HepG2 (cell line): ENCODE results near the gene RNASE8. TPM values are rescaled to one million over a fixed set of nuclear protein-coding genes. Genes with fewer than 3 reads are reported as not detected.

Source experiments
- ETS1 ChIP-seq: sonication (generic); formaldehyde crosslinking; IDR thresholded peaks from 2 replicates; pipeline ENCODE4 v1.4.0; 2020; ENCODE audit warnings: missing genetic modification reagents
- FOXA1 ChIP-seq, 2 experiments: fragments of 450-650 bp in 1 of 2; sonication (generic) in 1 of 2; formaldehyde crosslinking in 1 of 2; IDR thresholded peaks; 2 replicates each; pipeline versions ENCODE4 v1.4.0 to v1.6.1; 2016 to 2020; ENCODE audit warnings: missing genetic modification reagents in 1 of 2
- GTF3A ChIP-seq: sonication (generic); formaldehyde crosslinking; conservative IDR thresholded peaks from 2 replicates; pipeline ENCODE4 v1.4.0; 2020; ENCODE audit warnings: mild to moderate bottlenecking, missing genetic modification reagents
- LCORL ChIP-seq, 2 experiments: fragments of 450-650 bp in 1 of 2; sonication (generic) in 1 of 2; formaldehyde crosslinking in 1 of 2; IDR thresholded peaks; 2 replicates each; pipeline versions ENCODE4 v1.5.0 to v1.6.1; 2017 to 2020; ENCODE audit warnings: antibody characterized with exemption in 1 of 2, missing genetic modification reagents in 1 of 2
- PBX3 ChIP-seq: sonication (generic); formaldehyde crosslinking; IDR thresholded peaks from 2 replicates; pipeline ENCODE4 v1.8.1; 2023; ENCODE audit warnings: missing genetic modification reagents, inconsistent platforms, borderline replicate concordance
- RARG ChIP-seq: sonication (generic); formaldehyde crosslinking; IDR thresholded peaks from 2 replicates; pipeline ENCODE4 v1.4.0; 2020; ENCODE audit warnings: low read depth, mild to moderate bottlenecking, missing genetic modification reagents
- RBAK ChIP-seq: sonication (generic); formaldehyde crosslinking; IDR thresholded peaks from 2 replicates; pipeline ENCODE4 v1.5.1; 2020; ENCODE audit warnings: mild to moderate bottlenecking, missing genetic modification reagents
- SYNCRIP ChIP-seq: fragments of 200-400 bp; formaldehyde crosslinking; IDR thresholded peaks from 2 replicates; pipeline ENCODE4 v1.6.1; 2018; ENCODE audit warnings: mild to moderate bottlenecking, low read depth, low read length; ENCODE audit not compliant: insufficient read depth
- U2AF1 ChIP-seq: fragments of 200-400 bp; formaldehyde crosslinking; optimal IDR thresholded peaks from 2 replicates; pipeline ENCODE3; 2017; ENCODE audit warnings: mild to moderate bottlenecking, low read depth, low read length
- ZBED4 ChIP-seq: sonication (generic); formaldehyde crosslinking; IDR thresholded peaks from 2 replicates; pipeline ENCODE4 v1.4.0; 2020; ENCODE audit warnings: missing genetic modification reagents, borderline replicate concordance
- ZBTB1 ChIP-seq: sonication (generic); formaldehyde crosslinking; IDR thresholded peaks from 2 replicates; pipeline ENCODE4 v1.4.0; 2020; ENCODE audit warnings: missing genetic modification reagents, borderline replicate concordance
- ZGPAT ChIP-seq: IDR thresholded peaks from 2 replicates; pipeline ENCODE4 v1.6.1; 2016; ENCODE audit warnings: mild to moderate bottlenecking
- ZNF230 ChIP-seq: sonication (generic); formaldehyde crosslinking; IDR thresholded peaks from 2 replicates; pipeline ENCODE4 v1.4.0; 2020; ENCODE audit warnings: mild to moderate bottlenecking, missing genetic modification reagents
- ZNF572 ChIP-seq: sonication (generic); formaldehyde crosslinking; IDR thresholded peaks from 2 replicates; pipeline ENCODE4 v1.5.1; 2020; ENCODE audit warnings: mild to moderate bottlenecking, missing genetic modification reagents
- ZNF639 ChIP-seq: conservative IDR thresholded peaks from 2 replicates; pipeline ENCODE4 v1.6.1; 2018; ENCODE audit warnings: missing genetic modification reagents
- ZNF660 ChIP-seq: sonication (generic); formaldehyde crosslinking; IDR thresholded peaks from 2 replicates; pipeline ENCODE4 v1.5.1; 2020; ENCODE audit warnings: mild to moderate bottlenecking, low read depth, missing genetic modification reagents, borderline replicate concordance
- ZNF704 ChIP-seq: sonication (generic); formaldehyde crosslinking; IDR thresholded peaks from 2 replicates; pipeline ENCODE4 v1.8.1; 2023; ENCODE audit warnings: mild to moderate bottlenecking, inconsistent platforms, moderate library complexity, missing genetic modification reagents, borderline replicate concordance
- polyA plus RNA-seq, 8 experiments: library from polyadenylated mRNA; depleted of rRNA in 3 of 8; stranded (reverse) in 7 of 8; unstranded in 1 of 8; fragments of >200 nt; fragmentation: Illumina TruSeq in 4 of 8; extraction: Trizol in 4 of 8; gene quantifications; 2 replicates each; pipeline versions ENCODE4 v1.2.1 to v1.2.3, GENCODE V29; 2011 to 2016; ENCODE audit warnings: low read depth in 4 of 8, missing spikeins in 1 of 8, mixed read lengths in 1 of 8; ENCODE audit not compliant: insufficient read depth in 1 of 8
- total RNA-seq, 5 experiments: library from RNA; depleted of rRNA; stranded (reverse); fragments of >200 nt; fragmentation: Illumina TruSeq; extraction: Trizol; gene quantifications; 2 replicates each; pipeline ENCODE4 v1.2.3, GENCODE V29; 2016; ENCODE audit warnings: low read depth in 1 of 5

The RNASE8 gene
- total and polyA plus RNA-seq, 2 of the 13 experiments (the other 11 are each of a cell fraction or from before 2014, with no cell fraction given): not detected

GRCh38 chr14:21024585-21025370 lies 32.8 kb upstream of the RNASE8 start, which contains the start of gene NDRG2 (continued):
- TF ChIP-seq LCORL (IDR thresholded peaks at IDR 0.05) (no peak), LCORL (CRISPR knock-in tag; IDR thresholded peaks at IDR 0.05) (no peak), ZBTB1 (CRISPR knock-in tag) (no peak), PBX3 (CRISPR knock-in tag) (0 out of 2 replicates have a peak, but pooled peaks have one; percentile 62), FOXA1 (IDR thresholded peaks at IDR 0.05) (no peak), FOXA1 (CRISPR knock-in tag; IDR thresholded peaks at IDR 0.05) (no peak), ZNF660 (CRISPR knock-in tag) (no peak), ZNF639 (peak; percentile 72; the same call in 1 of the 2 replicates), ZNF572 (CRISPR knock-in tag) (no peak), ZNF704 (CRISPR knock-in tag) (0 out of 2 replicates have a peak, but pooled peaks have one; percentile 67), RBAK (no peak), ZBED4 (CRISPR knock-in tag) (peak; percentile 71; the same call in 1 of the 2 replicates), RARG (CRISPR knock-in tag) (no peak), ZGPAT (CRISPR knock-in tag) (peak; percentile 87), ZNF230 (no peak), ETS1 (no peak), GTF3A (CRISPR knock-in tag) (no peak), SYNCRIP (no peak), U2AF1 (no peak)
